ENCODE measurements around the gene DMXL1.

DMXL1 gene

GRCh38 chr5:119063579-119064379, 7.1 kb upstream of the DMXL1 start (continued):
- TF ChIP-seq TSHZ1 (tag by site-specific recombination; IDR thresholded peaks at IDR 0.05; ENCODE audit: borderline replicate concordance) (peak; percentile 41; the same call in 1 of the 2 replicates), ZNF629 (tag by site-specific recombination; IDR thresholded peaks at IDR 0.05) (peak; percentile 37), PATZ1 (tag by site-specific recombination; IDR thresholded peaks at IDR 0.05) (no peak), ZNF549 (tag by site-specific recombination; IDR thresholded peaks at IDR 0.05) (no peak), ZNF600 (tag by site-specific recombination; IDR thresholded peaks at IDR 0.05) (peak; percentile 48; the same call in 1 of the 2 replicates), ZNF335 (tag by site-specific recombination; conservative IDR thresholded peaks at IDR 0.05) (0 out of 2 replicates have a peak, but pooled peaks have one; percentile 17), ZNF23 (tag by site-specific recombination; IDR thresholded peaks at IDR 0.05; ENCODE audit: borderline replicate concordance) (no peak), SCRT2 (tag by site-specific recombination; IDR thresholded peaks at IDR 0.05) (no peak), ZNF768 (tag by site-specific recombination; IDR thresholded peaks at IDR 0.05) (0 out of 2 replicates have a peak, but pooled peaks have one; percentile 30), SCRT1 (tag by site-specific recombination; IDR thresholded peaks at IDR 0.05; ENCODE audit: borderline replicate concordance) (no peak), ZNF837 (tag by site-specific recombination; IDR thresholded peaks at IDR 0.05) (no peak), OVOL3 (tag by site-specific recombination; IDR thresholded peaks at IDR 0.05) (peak; percentile 80; the same call in 1 of the 2 replicates), ZNF366 (tag by site-specific recombination; conservative IDR thresholded peaks at IDR 0.05) (peak; percentile 50; the same call in 1 of the 2 replicates), ZBTB8A (tag by site-specific recombination; IDR thresholded peaks at IDR 0.05) (no peak; the same call in 1 of the 2 replicates), ATF2 (tag by site-specific recombination; IDR thresholded peaks at IDR 0.05; ENCODE audit: low read depth) (no peak), ZNF391 (tag by site-specific recombination; IDR thresholded peaks at IDR 0.05; ENCODE audit: borderline replicate concordance, low read depth) (no peak), ZNF426 (tag by site-specific recombination; IDR thresholded peaks at IDR 0.05) (no peak), BCL6B (tag by site-specific recombination; IDR thresholded peaks at IDR 0.05) (peak; percentile 94), ZNF596 (tag by site-specific recombination; IDR thresholded peaks at IDR 0.05) (0 out of 2 replicates have a peak, but pooled peaks have one; percentile 6), ZSCAN23 (tag by site-specific recombination; IDR thresholded peaks at IDR 0.05) (no peak), KLF16 (tag by site-specific recombination; IDR thresholded peaks at IDR 0.05) (no peak), IKZF3 (tag by site-specific recombination; IDR thresholded peaks at IDR 0.05) (no peak), ZNF350 (tag by site-specific recombination; IDR thresholded peaks at IDR 0.05) (no peak), ZNF623 (tag by site-specific recombination; IDR thresholded peaks at IDR 0.05) (no peak), PRDM2 (tag by site-specific recombination; IDR thresholded peaks at IDR 0.05; ENCODE audit: borderline replicate concordance) (no peak)

Measured in HEK293 (cell line).